KG1 (cell line): ENCODE measurements around the gene PGBD2.
"Not testable (repeated sequence)": the region's sequence is repeated elsewhere in the genome, so short reads cannot be mapped to it uniquely, and the experiment has no call there.

Experiments
- DNase-seq: peaks from one replicate; lab custom pipeline; 2025; lab: John Stamatoyannopoulos, UW

The PGBD2 gene

GRCh38 chr1:248886237-248886895 lies 19.7 kb upstream of the PGBD2 start:
- DNase-seq = no peak

DNA sequence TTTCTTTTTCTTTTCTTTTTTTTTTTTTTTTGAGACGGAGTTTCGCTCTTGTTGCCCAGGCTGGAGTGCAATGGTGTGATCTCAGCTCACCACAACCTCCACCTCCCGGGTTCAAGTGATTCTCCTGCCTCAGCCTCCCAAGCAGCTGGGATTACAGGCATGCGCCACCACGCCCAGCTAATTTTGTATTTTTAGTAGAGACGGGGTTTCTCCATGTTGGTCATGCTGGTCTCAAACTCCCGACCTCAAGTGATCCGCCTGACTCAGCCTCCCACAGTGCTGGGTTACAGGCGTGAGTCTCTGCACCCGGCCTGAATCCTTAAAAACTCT lies 16.2 kb upstream of the PGBD2 start:
- DNase-seq = not testable (repeated sequence)

DNA sequence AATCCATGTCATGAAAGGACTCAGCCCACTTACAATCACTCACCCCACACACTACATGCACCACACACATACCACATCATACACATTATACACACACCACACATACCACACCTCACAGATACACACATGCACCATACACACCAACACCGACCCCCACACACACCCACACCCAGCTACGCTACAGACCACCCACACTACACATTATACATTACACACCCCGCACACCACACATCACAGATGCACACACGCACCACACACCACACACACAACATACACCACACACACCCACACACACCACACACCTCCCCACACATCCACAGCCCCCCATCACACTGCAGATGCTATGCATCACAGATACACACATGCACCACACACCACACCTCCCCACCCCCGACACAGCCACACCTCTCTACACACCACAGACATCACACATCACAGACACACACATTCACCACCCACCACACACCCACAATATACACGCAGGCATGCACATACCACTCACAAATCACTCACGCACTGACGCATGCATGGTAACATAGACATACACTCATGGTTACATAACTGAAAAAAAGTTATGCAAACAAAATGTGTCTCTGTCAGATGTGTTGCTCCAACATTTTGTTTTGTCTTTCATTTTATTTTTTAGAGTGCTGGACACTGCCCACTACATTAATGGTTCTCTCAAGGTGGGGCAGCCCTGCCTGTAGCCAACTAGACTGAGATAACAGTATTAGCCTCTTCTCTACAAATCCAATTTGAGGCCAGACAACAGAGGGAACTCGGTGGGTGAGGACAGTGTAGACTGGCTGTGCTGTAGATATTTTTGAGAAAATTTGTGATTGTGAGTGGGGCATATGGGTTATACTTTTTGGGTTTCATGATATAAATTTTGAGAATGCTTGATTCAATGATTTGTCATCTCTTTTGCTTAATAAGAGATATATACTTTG lies 15.2 kb upstream of the PGBD2 start:
- DNase-seq = no peak

GRCh38 chr1:248891758-248892157 lies 14.3 kb upstream of the PGBD2 start:
- DNase-seq = no peak

GRCh38 chr1:248892590-248892989 lies 13.4 kb upstream of the PGBD2 start:
- no peak for DNase-seq

GRCh38 chr1:248894837-248895236 lies 11.2 kb upstream of the PGBD2 start:
- no peak for DNase-seq

DNA sequence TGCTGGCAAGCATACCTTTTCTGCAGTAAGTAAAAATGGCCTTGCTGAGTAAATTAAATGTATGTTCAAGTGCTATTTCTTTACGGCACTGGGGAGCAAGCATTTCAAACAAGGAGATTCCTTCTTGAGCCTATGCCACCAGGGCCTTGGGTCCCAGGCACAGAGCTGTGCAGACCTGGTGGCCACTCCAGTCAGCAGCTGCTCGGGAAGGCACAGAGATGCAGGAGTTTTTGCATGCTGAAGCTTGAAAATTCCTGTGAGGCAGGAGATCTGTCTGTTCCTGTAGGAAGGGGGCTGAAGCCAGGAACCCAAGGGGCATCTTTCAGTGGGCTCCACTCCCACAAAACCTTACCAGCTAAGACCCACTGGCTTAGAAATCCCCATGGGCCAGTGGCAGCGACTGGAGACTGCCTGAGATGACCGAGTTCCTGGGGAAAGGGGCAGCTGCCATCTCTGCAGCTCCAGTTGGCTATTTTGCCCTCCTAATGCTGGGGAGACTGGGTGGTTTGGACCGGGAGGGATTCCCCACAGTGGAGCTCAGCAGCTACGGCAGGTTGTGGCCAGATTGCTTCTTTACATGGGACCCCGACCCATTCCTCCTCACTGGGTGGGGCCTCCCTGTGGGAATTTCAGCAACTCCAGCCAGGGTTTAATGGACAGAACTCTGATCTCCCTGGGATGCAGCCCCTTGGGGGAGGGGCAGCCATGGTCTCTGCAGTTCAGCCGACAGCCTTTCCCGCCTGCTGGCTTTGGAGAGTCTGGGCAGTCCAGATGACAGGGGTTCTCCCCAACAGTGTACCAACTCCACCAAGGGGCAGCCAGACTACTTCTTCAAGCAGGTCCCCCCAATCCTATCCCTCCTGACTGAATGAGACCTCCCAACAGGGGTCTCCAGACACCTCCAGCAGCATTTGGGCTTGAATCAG lies 8.4 kb upstream of the PGBD2 start:
- no peak for DNase-seq

- DNase-seq = no peak
Measured at GRCh38 chr1:248900637-248901036, 5.4 kb upstream of the PGBD2 start.

- DNase-seq = no peak
Measured at GRCh38 chr1:248901578-248901977, 4.5 kb upstream of the PGBD2 start.

DNA sequence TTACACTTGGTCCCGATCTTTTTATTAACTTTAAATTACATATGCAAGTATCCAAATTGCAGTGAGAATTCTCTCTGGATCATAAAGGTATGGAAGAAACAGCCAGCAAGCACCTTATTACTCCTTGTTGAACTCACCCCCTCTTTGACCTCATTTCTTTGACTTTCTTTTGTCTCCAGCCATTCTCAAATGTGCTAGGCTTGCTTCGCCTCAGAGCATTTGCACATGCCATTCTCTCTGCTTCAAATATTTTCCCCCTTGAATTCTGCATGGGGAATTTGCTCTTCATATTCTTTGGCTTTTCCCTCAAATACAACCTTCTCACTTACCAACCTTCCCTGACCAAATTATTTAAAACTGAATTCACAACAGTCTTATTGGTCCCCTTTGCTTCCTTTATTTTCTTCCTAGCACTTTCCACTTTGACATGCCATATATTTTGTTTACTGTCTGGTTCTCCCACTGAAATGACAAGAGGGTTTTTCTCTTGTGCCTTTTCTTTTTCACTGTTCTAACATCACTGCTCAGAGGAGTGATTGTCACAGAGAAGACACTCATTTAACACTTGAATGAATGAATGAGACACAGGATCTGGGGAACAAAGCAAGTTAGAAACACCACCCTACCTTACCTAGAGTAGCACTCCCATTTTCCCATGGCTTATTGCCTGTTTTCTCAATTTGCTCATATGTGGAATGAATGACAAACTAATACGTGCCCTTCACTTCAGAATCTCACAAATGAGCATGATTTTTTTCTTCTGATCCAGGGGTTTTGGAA lies 1.4 kb upstream of the PGBD2 start:
- DNase-seq = no peak

DNA sequence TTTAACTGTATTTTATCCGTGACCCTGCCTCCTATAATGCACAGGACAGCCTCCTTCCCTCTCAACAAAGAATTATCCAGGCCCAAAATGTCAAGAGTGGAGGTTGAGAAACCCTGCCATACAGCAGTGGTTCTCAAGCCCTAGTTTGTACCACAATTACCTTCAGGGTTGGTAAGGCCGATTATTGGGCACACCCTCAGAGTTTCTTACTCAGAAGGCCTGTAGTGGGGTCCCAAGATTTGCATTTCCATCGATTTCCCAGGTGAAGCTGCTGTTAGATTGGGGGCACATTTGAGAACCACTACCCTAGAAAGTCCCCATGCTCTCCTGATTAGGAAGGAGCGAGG lies 400 bp upstream of the PGBD2 start:
- DNase-seq = no peak

- no peak for DNase-seq
Measured at GRCh38 chr1:248906753-248907661, 972 bp downstream of the PGBD2 start.

GRCh38 chr1:248910761-248911160 lies 4.7 kb downstream of the PGBD2 start:
- DNase-seq = no peak

- no peak for DNase-seq
Measured at GRCh38 chr1:248913933-248914332, 7.9 kb downstream of the PGBD2 start.

DNA sequence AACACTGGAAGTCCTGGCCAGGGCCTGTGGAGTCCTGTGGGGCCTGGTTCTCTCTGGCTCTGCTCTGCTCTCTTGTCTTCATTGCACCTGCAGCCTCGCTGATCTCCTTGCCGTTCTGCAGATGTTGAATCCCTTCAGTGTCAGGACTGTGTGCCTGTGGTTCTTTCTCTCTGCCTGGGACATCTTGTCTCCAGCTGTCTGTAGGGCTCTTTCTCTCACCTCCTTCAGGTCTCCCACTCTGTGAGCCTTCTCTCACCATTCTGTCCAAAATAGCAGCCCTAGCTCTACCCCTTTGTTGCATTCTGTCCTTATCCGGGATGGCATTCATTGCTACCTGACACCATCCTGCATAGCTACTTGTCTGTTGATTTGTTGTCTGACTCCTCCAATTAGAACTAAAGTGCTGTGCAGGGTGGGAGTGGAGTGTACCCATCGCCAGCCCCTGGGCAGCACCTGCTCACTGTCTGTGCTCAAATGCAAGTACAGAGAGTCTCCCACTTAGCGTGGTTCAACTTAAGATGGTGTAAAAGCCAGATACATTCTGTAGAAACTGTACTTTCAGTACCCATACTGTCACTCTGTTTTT lies 8.9 kb downstream of the PGBD2 start:
- DNase-seq = no peak

- no peak for DNase-seq
Measured at GRCh38 chr1:248918131-248918530, 12.1 kb downstream of the PGBD2 start.

- no peak for DNase-seq
Measured at GRCh38 chr1:248923352-248924338, 17.6 kb downstream of the PGBD2 start.

DNA sequence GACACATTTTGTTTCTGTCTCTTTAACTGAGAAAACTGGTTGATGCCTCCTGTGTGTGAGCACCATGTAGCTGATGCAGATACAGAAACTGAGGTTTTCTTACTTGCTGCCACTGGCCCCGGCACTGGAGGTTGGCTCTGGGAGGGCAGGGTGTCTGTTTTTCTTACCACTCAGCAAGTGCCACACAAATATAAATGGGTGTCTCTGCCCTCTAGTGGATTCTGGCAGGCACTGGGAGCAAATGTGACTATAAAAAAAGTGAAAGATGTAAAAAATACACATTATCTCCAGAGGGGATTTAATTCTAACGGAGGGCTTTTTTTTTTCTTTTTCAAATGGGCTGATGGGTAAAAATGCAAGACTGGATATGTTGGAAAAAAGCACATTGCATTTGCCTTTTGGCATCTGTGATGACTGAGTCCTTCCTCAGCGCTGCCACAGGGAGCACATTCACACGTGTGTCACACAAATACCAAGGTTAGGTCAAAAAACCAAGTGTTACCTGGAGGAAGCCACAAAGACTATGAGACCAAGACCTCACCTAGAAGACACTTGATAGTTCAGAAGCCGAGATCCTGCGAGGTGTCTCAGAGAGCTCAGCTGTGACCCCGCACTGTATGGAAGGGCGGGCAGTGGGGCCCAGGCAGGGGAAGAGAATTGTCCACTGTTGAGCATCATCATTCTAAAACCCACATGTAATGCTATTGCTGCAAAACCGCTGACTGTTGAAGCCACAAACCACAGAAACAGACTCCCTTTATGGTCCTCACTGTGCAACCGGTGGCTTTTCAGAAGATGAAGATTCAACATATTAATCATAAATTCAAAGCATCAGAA lies 18.9 kb downstream of the PGBD2 start:
- peak; percentile 62 for DNase-seq
